Stimulated activated CD4-positive, alpha-beta T cell treated with anti-CD3 and anti-CD28 coated beads, Interleukin-1b, Interleukin-23, amount 100 ng/mL, for 48 hours (primary cell): ENCODE measurements around the gene CDC25A.

Experiments
- DNase-seq: peaks from one replicate; pipeline ENCODE4 v3.0.0-alpha.2; 2020

Gene CDC25A

DNA sequence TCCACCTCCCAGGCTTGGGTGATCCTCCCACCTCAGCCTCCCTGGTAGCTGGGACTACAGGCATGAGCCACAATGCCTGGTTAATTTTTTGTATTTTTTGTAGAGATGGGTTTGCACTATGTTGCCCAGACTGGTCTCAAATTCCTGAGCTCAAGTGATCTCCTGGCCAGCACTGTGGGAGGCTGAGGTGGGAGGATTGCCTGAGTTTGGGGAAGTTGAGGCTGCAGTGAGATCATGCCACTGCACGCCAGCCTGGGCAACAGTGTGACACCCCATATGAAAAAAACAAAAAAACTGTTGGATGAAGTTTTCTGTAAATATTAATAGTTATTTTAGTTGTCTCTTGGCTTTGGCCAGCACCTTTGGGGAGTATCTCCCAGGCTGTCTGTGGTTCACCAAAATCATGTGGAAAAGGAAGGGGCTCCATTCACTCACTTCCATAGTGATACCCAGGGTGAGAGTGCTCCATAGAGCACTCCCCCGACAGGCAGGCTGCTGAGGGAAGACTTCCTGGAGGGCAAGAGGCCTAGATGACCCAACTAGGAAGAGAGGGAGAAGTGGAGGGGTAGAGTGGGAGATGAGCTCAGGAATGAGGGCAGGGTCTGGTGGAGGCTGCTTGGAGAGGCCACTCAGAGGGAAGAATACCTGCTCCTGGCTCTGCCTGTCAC, 47.1 kb downstream of the CDC25A start:
- no peak for DNase-seq

DNA sequence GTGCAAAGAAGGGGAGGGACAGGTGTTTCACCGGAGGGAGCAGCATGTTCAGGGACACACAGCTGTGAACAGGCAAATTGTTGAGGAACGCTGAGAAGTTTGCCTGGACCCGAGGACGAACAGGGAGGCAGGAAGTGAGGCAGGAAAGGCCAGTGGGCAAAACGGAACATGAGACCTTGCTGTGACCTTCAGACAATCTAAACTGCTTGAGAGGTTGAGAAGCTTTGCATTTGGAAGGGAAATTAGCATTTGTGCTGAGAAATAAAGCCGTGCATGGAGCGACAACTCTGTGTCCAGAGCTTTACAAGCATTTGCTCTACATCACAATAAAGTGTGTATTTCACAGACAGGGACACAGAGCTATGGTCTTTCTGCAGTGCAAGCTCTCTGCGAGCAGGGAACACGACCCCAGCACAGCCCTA, 47.9 kb downstream of the CDC25A start:
- DNase-seq = no peak

- no peak for DNase-seq
Observed at GRCh38 chr3:48137425-48137999, 50.7 kb downstream of the CDC25A start.

DNA sequence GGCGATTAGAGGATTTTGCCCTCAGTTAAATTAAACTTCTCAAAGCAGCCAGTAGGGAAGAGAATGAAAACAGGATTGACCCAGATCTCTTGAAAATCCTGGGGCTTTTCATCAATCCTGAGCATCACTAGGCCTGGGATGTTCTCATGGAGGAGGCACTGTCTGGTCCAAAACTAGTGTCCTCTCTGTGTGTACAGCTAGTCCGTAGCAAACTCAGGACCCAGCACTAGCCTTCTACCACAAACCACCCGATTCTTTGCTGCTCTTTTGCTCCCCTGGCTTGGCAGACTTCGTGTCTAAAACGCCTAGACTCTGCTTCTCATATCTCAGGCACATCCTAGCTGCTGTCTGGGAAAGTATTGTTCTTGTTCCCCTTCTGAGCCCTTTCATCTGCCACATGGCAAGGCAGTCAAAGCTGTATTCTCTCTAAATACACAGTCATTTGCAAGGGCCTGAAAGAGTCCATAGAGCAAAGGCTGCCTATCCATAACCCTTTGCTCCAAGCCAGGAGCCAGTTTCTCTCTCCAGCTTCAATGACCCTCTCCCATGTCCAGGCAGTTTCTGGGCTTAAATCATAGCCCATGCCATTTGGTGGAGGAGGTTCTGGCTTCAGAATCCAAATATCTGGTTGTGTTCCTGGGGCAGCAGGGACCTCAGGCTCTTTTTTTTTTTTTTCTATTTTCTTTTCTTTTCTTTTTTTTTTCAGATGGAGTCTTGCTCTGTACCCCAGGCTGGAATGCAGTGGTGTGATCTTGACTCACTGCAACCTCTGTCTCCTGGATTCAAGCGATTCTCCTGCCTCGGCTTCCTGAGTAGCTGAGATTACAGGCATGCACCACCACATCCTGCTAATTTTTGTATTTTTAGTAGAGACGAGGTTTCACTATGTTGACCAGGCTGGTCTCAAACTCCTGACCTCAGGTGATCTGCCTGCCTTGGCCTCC, 52.4 kb downstream of the CDC25A start:
- DNase-seq = no peak

DNA sequence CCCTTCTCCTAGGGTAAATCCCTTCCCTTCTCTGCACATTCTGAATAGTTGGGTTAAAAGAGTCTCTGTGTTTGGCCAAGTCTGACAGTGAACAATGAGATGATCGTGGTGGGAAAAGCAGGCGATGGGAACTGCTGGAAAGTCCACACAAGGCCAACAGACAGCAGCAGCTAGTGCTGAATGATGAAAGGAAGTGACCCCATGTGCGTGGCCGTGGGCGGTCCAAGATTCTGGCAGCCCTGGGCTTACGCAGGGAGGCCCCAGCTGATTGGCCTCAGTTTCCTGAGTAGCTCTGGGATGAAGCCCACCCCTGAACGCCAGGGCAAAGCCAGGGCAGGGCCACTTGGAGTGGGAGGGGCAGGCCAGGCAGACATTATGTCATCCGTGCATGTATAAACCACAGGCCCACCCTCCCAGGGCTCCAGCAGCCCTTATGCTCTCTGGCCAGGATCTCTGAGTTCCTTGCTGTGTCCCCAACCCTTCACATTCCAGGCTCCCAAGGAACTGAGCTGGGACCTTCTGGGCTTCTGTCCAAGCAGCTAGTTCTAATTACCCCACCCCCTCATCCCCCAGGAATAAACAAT, 57.8 kb downstream of the CDC25A start:
- no peak for DNase-seq

- no peak for DNase-seq
Observed at GRCh38 chr3:48129921-48130320, 58.3 kb downstream of the CDC25A start.

DNA sequence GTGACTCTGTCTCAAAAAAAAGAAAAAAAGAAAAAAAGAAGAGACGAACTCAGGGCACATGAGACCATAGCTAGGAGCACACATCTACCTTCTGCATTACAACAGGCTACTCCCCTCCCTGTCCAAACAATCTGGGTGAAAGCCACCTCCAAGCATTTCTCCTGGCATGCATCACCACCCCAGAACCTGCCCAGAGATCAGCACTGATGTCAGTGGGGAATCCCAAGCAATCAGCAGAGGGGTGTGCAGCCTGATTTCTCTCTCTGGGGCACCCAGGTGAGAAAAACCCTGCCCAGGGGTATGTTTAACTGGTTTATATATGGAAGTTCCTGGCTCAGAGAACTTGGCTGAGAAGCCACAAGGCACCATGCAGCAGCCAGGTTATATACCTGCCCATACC, 59.4 kb downstream of the CDC25A start:
- DNase-seq = no peak

- no peak for DNase-seq
Observed at GRCh38 chr3:48125886-48126622, 62.2 kb downstream of the CDC25A start.

- DNase-seq = no peak
Observed at GRCh38 chr3:48125013-48125705, 63.1 kb downstream of the CDC25A start.

DNA sequence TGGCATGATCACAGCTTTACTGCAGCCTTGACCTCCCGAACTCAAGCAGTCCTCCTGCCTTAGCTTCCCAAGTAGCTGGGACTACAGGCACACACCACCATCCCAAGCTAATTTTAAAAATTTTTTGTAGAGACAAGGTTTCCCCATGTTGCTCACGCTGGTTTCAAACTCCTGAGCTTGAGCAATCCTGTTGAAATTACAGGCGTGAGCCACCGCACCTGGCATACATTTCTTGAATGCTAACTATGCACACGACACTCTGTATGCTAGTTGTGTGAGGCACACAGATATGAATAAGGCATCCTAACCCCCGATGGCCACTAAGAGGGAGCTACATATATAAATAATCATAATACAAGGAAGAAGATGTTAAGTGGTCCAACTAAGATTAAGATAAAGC, 64.9 kb downstream of the CDC25A start:
- no peak for DNase-seq

DNA sequence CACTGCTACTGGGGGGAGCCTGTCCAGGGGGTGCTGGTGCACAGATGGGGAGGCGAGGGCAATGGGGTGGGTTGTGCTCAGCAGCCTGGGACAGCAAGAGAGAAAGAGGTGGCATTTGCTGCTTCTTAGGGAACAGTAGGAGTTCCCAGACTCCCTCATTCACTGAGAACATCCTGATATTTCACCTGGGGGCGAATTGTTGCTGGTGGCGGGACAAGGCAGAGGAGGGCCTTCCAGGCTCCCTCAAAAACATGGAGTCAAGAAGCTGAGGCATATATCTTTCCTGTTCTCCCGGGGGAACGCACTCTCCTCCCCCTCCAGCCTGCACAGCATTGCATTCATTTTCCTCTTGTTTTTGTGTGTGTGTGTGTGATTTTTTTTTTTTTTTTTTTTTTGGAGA, 65.7 kb downstream of the CDC25A start:
- no peak for DNase-seq

DNA sequence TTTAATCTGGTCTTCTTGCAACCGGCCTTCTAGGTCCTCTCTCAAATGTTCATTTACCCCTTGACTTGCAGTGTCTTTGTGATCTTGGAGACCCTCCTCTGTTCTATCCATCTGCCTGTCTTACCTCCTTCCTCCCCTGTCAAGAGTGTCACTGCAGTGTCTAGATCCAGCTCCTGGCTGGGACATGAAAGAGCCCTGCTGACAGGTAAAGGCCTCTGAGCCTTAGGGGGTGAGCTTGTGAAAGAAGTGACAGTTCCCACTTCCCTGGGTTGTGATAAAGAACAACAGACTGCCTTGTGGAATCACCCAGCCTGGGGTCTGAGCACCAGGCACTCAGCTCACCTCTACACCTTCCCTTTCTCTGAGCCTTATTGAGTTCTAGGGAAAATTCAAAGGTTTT, 68.0 kb downstream of the CDC25A start:
- no peak for DNase-seq

DNA sequence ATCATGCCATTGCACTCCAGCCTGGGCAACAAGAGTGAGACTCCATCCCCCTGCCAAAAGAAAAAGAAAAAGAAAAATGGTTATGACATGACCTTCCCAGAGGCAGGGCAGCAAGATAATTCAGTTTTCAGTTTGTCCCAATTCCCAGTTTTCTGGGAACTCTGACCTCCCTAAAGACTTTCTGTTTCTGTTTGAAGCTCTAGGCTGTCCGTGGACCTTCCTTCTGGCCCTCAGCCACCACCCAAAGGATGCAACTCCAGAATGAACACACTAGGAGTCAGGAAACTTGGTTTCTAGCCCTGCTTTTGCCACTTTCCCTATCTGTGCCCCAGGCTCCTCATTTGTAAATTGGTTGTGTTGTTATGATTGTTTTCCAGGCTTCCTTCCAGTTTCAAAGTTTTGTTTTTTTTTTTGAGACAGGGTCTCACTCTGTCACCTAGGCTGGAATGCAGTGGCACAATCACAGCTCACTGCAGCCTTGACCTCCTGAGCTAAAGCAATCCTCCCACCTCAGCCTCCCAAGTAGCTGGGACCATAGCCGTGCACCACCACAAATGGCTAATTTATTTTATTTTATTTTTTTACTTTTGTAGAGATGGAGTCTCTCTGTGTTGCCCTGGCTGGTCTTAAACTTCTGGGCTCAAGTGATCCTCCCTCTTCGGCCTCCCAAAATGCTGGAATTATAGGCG, 68.6 kb downstream of the CDC25A start:
- no peak for DNase-seq

DNA sequence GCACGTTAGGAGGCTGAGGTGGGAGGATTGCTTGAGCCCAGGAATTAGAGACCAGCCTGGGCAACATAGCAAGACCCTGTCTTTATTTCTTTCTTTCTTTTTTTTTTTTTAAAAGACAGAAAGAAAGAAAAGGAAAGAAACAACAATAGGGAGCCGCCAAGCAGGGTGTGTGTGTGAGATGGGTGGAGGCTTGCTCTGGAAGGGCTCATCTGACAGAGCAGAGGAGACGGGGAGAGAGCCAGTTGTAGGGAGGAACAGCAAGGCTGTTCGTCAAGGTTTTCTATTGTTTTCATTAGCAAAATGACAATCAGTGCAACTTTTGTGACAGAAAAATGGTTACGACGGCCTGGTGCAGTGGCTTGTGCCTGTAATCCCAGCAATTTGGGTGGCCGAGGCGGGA, 69.3 kb downstream of the CDC25A start:
- no peak for DNase-seq

- no peak for DNase-seq
Observed at GRCh38 chr3:48118322-48118721, 69.9 kb downstream of the CDC25A start.

DNA sequence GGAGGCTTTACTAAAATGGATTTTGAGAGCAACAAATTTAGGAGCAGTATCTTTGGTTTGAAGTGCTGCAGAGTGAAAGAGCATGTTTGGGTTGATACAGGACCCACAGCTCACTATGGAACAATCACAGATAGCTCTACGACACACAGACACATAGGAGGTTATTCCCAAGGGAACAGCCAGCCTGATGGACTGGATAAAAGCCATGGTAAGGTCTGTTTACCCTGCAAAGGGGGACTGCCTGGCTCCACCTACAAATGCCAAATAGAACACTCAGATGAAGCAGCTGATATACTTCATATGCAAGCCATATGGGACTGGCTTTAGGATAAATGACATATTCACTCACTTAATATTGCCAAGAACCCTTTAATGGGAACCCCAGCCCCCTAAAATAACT, 75.4 kb downstream of the CDC25A start:
- DNase-seq = no peak

GRCh38 chr3:48112108-48112791, 76.0 kb downstream of the CDC25A start:
- peak; percentile 28 for DNase-seq

DNA sequence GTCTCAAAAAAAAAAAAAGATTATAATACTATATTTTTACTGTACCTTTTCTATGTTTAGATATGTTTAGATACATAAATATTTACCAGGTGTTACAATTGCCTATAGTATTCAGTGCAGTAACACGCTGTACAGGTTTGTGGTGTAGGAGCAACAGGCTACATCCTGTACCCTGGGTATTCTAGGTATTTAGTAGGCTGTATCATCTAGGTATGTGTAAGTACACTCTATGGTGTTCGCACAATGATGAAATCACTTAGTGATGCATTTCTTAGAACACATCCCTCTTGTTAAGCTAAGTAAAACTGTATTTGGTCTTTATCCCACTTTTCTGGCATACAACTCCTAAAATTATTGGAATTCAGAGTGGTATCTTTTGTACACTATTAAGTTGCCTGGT, 77.8 kb downstream of the CDC25A start:
- no peak for DNase-seq

DNA sequence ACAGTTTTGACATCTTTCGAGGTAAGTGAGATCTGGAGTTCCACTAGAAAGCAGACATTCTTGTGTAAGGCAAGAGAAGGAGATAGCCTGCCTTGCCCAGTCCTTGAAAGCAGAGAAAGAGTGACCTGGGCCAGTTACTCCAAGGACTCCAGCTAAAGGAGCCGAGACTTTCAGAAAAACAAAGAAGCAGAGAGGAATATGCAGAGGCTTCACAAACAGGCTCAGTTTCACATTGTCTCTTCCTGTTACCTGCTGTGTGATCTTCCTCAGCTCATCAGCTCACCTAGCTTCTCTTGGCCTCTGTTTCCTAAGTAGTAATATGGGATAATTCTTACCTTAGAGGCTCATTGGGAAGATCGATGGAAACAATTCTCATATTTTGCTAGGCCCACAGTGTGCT, 81.0 kb downstream of the CDC25A start:
- DNase-seq = no peak
